Mammary epithelial cell (primary cell): Measurements from ENCODE around the gene MTCH1.

Experiments
- EZH2 ChIP-seq: IDR thresholded peaks from 2 replicates; pipeline ENCODE4 v1.6.1; 2012; ENCODE audit warnings: low read length, inconsistent platforms, borderline replicate concordance
- TF ChIP-seq, protein P1 (sequence below), 2 donors: IDR thresholded peaks in 1 of 2; conservative IDR thresholded peaks in 1 of 2; 2 replicates each; pipeline ENCODE4 v1.5.1; 2011 to 2012; ENCODE audit warnings: inconsistent platforms in 2 of 2, low read length in 2 of 2, mild to moderate bottlenecking in 2 of 2, control low read depth in 1 of 2, low read depth in 1 of 2; ENCODE audit not compliant: insufficient read depth in 1 of 2; ENCODE audit errors: extremely low read depth in 1 of 2

DNA sequence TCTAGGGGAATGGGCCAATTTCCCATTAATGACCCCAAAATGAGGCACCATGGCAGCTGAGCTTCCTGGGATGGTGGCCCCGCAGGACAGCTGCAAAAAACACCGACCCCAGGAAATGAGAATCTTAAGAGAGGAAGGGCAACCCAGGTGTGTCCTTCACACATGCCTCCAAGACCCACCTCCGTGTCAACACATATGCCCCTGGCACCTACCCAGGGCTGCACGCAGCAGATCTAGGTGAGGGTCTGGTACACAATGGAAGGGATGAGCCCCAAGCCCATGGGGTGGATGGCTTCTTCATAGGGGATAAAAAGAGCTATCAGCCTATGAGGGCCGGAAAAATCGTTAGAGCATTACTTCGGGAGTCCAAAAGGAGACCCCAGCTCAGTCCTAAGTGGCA is 9.5 kb downstream of the MTCH1 start:
- TF ChIP-seq, protein P1, sequence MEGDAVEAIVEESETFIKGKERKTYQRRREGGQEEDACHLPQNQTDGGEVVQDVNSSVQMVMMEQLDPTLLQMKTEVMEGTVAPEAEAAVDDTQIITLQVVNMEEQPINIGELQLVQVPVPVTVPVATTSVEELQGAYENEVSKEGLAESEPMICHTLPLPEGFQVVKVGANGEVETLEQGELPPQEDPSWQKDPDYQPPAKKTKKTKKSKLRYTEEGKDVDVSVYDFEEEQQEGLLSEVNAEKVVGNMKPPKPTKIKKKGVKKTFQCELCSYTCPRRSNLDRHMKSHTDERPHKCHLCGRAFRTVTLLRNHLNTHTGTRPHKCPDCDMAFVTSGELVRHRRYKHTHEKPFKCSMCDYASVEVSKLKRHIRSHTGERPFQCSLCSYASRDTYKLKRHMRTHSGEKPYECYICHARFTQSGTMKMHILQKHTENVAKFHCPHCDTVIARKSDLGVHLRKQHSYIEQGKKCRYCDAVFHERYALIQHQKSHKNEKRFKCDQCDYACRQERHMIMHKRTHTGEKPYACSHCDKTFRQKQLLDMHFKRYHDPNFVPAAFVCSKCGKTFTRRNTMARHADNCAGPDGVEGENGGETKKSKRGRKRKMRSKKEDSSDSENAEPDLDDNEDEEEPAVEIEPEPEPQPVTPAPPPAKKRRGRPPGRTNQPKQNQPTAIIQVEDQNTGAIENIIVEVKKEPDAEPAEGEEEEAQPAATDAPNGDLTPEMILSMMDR (conservative IDR thresholded peaks at IDR 0.05 in 1 of 2, IDR thresholded peaks at IDR 0.05 in 1 of 2; ENCODE audit: extremely low read depth in 1 of 2, insufficient read depth in 1 of 2, low read depth in 1 of 2, low read length in 2 of 2), result no peak
- no peak for TF ChIP-seq EZH2
